H1 (cell line): ENCODE results near the gene ERCC6L.

Experiments
- EGR1 ChIP-seq: IDR thresholded peaks from 2 replicates; pipeline ENCODE4 v1.6.1; 2011; ENCODE audit warnings: low read depth, low read length, borderline replicate concordance
- POLR2A ChIP-seq, 2 experiments: IDR thresholded peaks; 1 replicate in 1 of 2; 2 replicates in 1 of 2; pipeline ENCODE4 v1.6.1; 2011; ENCODE audit warnings: low read depth in 2 of 2, low read length in 2 of 2, mild to moderate bottlenecking in 2 of 2; ENCODE audit errors: control extremely low read depth in 1 of 2
- TF ChIP-seq, protein P1 (sequence below): fragments of 300-600 bp; sonication (generic); IDR thresholded peaks from 2 replicates; pipeline ENCODE4 v1.7.1; 2012; ENCODE audit warnings: low read length, moderate library complexity, mild to moderate bottlenecking, inconsistent platforms; ENCODE audit not compliant: insufficient replicate concordance

DNA sequence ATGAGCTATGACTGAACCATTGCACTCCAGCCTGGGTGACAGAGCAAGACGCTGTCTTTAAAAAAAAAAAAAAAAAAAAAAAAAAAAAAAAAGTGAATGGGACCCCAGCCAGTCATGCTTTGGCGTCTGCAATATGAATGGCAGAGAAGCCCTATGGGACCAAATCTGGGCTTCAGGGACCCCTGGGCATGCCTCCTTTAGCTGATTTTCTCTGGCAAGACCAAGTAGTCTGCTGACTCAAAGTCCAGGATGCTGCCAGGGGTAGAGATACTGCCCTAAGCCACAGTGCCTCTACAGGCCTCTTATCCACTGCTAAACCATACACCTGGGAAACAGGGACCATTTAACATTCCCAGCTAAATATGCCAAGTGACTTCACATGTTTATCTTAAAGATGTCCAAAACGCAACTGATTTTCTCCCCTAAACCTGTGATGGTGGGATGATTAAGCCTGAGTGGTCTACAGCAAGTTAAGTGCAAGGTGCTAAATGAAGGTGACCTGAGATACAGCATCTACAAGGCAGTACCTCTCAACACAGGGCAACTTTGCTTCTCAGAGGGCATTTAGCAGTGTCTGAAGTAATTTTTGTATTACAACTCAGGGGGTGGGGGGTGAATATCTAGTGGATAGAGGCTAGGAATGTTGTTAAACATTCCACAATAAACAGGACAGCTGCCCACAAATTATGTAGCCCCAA lies 32.4 kb upstream of the ERCC6L start:
- TF ChIP-seq EGR1, result no peak
- TF ChIP-seq, protein P1, sequence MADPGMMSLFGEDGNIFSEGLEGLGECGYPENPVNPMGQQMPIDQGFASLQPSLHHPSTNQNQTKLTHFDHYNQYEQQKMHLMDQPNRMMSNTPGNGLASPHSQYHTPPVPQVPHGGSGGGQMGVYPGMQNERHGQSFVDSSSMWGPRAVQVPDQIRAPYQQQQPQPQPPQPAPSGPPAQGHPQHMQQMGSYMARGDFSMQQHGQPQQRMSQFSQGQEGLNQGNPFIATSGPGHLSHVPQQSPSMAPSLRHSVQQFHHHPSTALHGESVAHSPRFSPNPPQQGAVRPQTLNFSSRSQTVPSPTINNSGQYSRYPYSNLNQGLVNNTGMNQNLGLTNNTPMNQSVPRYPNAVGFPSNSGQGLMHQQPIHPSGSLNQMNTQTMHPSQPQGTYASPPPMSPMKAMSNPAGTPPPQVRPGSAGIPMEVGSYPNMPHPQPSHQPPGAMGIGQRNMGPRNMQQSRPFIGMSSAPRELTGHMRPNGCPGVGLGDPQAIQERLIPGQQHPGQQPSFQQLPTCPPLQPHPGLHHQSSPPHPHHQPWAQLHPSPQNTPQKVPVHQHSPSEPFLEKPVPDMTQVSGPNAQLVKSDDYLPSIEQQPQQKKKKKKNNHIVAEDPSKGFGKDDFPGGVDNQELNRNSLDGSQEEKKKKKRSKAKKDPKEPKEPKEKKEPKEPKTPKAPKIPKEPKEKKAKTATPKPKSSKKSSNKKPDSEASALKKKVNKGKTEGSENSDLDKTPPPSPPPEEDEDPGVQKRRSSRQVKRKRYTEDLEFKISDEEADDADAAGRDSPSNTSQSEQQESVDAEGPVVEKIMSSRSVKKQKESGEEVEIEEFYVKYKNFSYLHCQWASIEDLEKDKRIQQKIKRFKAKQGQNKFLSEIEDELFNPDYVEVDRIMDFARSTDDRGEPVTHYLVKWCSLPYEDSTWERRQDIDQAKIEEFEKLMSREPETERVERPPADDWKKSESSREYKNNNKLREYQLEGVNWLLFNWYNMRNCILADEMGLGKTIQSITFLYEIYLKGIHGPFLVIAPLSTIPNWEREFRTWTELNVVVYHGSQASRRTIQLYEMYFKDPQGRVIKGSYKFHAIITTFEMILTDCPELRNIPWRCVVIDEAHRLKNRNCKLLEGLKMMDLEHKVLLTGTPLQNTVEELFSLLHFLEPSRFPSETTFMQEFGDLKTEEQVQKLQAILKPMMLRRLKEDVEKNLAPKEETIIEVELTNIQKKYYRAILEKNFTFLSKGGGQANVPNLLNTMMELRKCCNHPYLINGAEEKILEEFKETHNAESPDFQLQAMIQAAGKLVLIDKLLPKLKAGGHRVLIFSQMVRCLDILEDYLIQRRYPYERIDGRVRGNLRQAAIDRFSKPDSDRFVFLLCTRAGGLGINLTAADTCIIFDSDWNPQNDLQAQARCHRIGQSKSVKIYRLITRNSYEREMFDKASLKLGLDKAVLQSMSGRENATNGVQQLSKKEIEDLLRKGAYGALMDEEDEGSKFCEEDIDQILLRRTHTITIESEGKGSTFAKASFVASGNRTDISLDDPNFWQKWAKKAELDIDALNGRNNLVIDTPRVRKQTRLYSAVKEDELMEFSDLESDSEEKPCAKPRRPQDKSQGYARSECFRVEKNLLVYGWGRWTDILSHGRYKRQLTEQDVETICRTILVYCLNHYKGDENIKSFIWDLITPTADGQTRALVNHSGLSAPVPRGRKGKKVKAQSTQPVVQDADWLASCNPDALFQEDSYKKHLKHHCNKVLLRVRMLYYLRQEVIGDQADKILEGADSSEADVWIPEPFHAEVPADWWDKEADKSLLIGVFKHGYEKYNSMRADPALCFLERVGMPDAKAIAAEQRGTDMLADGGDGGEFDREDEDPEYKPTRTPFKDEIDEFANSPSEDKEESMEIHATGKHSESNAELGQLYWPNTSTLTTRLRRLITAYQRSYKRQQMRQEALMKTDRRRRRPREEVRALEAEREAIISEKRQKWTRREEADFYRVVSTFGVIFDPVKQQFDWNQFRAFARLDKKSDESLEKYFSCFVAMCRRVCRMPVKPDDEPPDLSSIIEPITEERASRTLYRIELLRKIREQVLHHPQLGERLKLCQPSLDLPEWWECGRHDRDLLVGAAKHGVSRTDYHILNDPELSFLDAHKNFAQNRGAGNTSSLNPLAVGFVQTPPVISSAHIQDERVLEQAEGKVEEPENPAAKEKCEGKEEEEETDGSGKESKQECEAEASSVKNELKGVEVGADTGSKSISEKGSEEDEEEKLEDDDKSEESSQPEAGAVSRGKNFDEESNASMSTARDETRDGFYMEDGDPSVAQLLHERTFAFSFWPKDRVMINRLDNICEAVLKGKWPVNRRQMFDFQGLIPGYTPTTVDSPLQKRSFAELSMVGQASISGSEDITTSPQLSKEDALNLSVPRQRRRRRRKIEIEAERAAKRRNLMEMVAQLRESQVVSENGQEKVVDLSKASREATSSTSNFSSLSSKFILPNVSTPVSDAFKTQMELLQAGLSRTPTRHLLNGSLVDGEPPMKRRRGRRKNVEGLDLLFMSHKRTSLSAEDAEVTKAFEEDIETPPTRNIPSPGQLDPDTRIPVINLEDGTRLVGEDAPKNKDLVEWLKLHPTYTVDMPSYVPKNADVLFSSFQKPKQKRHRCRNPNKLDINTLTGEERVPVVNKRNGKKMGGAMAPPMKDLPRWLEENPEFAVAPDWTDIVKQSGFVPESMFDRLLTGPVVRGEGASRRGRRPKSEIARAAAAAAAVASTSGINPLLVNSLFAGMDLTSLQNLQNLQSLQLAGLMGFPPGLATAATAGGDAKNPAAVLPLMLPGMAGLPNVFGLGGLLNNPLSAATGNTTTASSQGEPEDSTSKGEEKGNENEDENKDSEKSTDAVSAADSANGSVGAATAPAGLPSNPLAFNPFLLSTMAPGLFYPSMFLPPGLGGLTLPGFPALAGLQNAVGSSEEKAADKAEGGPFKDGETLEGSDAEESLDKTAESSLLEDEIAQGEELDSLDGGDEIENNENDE, result no peak
- peak in 1 of 2 experiments; percentile 34; a peak in 2 of 3 replicates for TF ChIP-seq POLR2A (IDR thresholded peaks at IDR 0.05; ENCODE audit: control extremely low read depth in 1 of 2, low read depth in 2 of 2, low read length in 2 of 2)
